WTC11 (cell line): Measurements from ENCODE around the gene TFF2. TPM values are rescaled to one million over a fixed set of nuclear protein-coding genes. Genes with fewer than 3 reads are reported as not detected.

Experiments used
- ATAC-seq: fragments of 200-7000 bp; cut with Tn5 transposase; 2 replicates; pipeline ENCODE4 v1.10.0; 2021; ENCODE audit warnings: mild to moderate bottlenecking, moderate library complexity
- CTCF ChIA-PET: fragments of 300-600 bp; sonication (Branson Sonifier 250); formaldehyde crosslinking; loops from one replicate; lab custom pipeline; 2021; ENCODE audit warnings: antibody characterized with exemption; lab: Charles Lee
- POLR2A ChIA-PET: fragments of 350-600 bp; sonication (Branson Sonifier 250); formaldehyde crosslinking; loops from one replicate; lab custom pipeline; 2021; ENCODE audit warnings: antibody characterized with exemption; lab: Charles Lee
- DNase-seq: peaks from one replicate; pipeline ENCODE4 v3.0.0; 2021; ENCODE audit warnings: low spot score
- H3K27ac Mint-ChIP-seq: 2 replicates; pipeline ENCODE4 v1.8.0; 2021; ENCODE audit warnings: mixed read lengths
- H3K27me3 Mint-ChIP-seq: 2 replicates; pipeline ENCODE4 v1.8.0; 2021; ENCODE audit warnings: low read depth, mild to moderate bottlenecking, moderate library complexity, mixed read lengths
- H3K36me3 Mint-ChIP-seq: 2 replicates; pipeline ENCODE4 v1.8.0; 2021; ENCODE audit warnings: mixed read lengths
- H3K4me1 Mint-ChIP-seq: 2 replicates; pipeline ENCODE4 v1.8.0; 2022; ENCODE audit warnings: mixed read lengths
- H3K4me3 Mint-ChIP-seq: 2 replicates; pipeline ENCODE4 v1.8.0; 2021; ENCODE audit warnings: mild to moderate bottlenecking, moderate library complexity, mixed read lengths
- H3K9me3 Mint-ChIP-seq: 2 replicates; pipeline ENCODE4 v1.8.0; 2021; ENCODE audit warnings: mixed read lengths
- CREB1 ChIP-seq: sonication (generic); formaldehyde crosslinking; IDR thresholded peaks from 2 replicates; pipeline ENCODE4 v1.8.0; 2023; ENCODE audit warnings: mild to moderate bottlenecking, missing genetic modification reagents
- CREM ChIP-seq: sonication (generic); formaldehyde crosslinking; IDR thresholded peaks from 2 replicates; pipeline ENCODE4 v1.8.1; 2022; ENCODE audit warnings: mild to moderate bottlenecking, missing genetic modification reagents, moderate library complexity
- EMX1 ChIP-seq: fragments of 250-450 bp; sonication (Bioruptor Pico); IDR thresholded peaks from 2 replicates; pipeline ENCODE4 v1.8.0; 2021; ENCODE audit warnings: mild to moderate bottlenecking
- FOXJ3 ChIP-seq: sonication (generic); formaldehyde crosslinking; IDR thresholded peaks from 2 replicates; pipeline ENCODE4 v1.9.0; 2021; ENCODE audit warnings: missing genetic modification reagents, mild to moderate bottlenecking, borderline replicate concordance
- IRF2 ChIP-seq: sonication (generic); formaldehyde crosslinking; IDR thresholded peaks from 2 replicates; pipeline ENCODE4 v1.8.0; 2022; ENCODE audit warnings: low read depth, missing genetic modification reagents, borderline replicate concordance
- JUN ChIP-seq: sonication (generic); formaldehyde crosslinking; IDR thresholded peaks from 2 replicates; pipeline ENCODE4 v1.8.0; 2023; ENCODE audit warnings: mild to moderate bottlenecking, missing genetic modification reagents
- SMAD3 ChIP-seq: sonication (generic); formaldehyde crosslinking; IDR thresholded peaks from 2 replicates; pipeline ENCODE4 v1.8.0; 2022; ENCODE audit warnings: missing genetic modification reagents, mild to moderate bottlenecking, borderline replicate concordance
- SOX15 ChIP-seq: fragments of 250-450 bp; sonication (Bioruptor Pico); IDR thresholded peaks from 2 replicates; pipeline ENCODE4 v1.9.0; 2021; ENCODE audit warnings: mild to moderate bottlenecking
- ZMAT4 ChIP-seq: fragments of 250-450 bp; sonication (Bioruptor Pico); IDR thresholded peaks from 2 replicates; pipeline ENCODE4 v1.9.0; 2021; ENCODE audit warnings: mild to moderate bottlenecking
- ZNF219 ChIP-seq: sonication (generic); formaldehyde crosslinking; IDR thresholded peaks from 2 replicates; pipeline ENCODE4 v1.8.0; 2023; ENCODE audit warnings: missing genetic modification reagents, mild to moderate bottlenecking, borderline replicate concordance
- ZNF396 ChIP-seq: fragments of 250-450 bp; sonication (Bioruptor Pico); IDR thresholded peaks from 2 replicates; pipeline ENCODE4 v1.8.0; 2021; ENCODE audit warnings: mild to moderate bottlenecking, moderate library complexity, borderline replicate concordance
- ZNF416 ChIP-seq: fragments of 250-450 bp; sonication (Bioruptor Pico); IDR thresholded peaks from 2 replicates; pipeline ENCODE4 v1.9.0; 2021; ENCODE audit warnings: mild to moderate bottlenecking, inconsistent platforms
- ZNF425 ChIP-seq: fragments of 250-450 bp; sonication (Bioruptor Pico); conservative IDR thresholded peaks from 2 replicates; pipeline ENCODE4 v1.9.0; 2021; ENCODE audit warnings: mild to moderate bottlenecking
- ZNF671 ChIP-seq: fragments of 250-450 bp; sonication (Bioruptor Pico); IDR thresholded peaks from 2 replicates; pipeline ENCODE4 v1.8.0; 2021; ENCODE audit warnings: mild to moderate bottlenecking
- ZSCAN18 ChIP-seq: fragments of 250-450 bp; sonication (Bioruptor Pico); IDR thresholded peaks from 2 replicates; pipeline ENCODE4 v2.1.2; 2022; ENCODE audit warnings: mild to moderate bottlenecking, moderate library complexity
- total RNA-seq: library from RNA; stranded (reverse); gene quantifications from 3 replicates; pipeline ENCODE4 v1.2.3, GENCODE V29; 2021
- TF ChIP-seq, protein P1 (sequence below): sonication (generic); formaldehyde crosslinking; IDR thresholded peaks from 2 replicates; pipeline ENCODE4 v1.8.0; 2023; ENCODE audit warnings: mild to moderate bottlenecking, missing genetic modification reagents
- TF ChIP-seq, protein P2 (sequence below): sonication (generic); formaldehyde crosslinking; IDR thresholded peaks from 2 replicates; pipeline ENCODE4 v1.8.1; 2022; ENCODE audit warnings: missing genetic modification reagents, borderline replicate concordance

The TFF2 gene
- total RNA-seq, 1 experiment from 2014 or later, result 0.33 TPM

GRCh38 chr21:42340187-42341050 is 10.4 kb downstream of the TFF2 start:
- TF ChIP-seq ZNF219, result no peak
- TF ChIP-seq ZMAT4 (CRISPR knock-in tag), result no peak
- TF ChIP-seq, protein P1, sequence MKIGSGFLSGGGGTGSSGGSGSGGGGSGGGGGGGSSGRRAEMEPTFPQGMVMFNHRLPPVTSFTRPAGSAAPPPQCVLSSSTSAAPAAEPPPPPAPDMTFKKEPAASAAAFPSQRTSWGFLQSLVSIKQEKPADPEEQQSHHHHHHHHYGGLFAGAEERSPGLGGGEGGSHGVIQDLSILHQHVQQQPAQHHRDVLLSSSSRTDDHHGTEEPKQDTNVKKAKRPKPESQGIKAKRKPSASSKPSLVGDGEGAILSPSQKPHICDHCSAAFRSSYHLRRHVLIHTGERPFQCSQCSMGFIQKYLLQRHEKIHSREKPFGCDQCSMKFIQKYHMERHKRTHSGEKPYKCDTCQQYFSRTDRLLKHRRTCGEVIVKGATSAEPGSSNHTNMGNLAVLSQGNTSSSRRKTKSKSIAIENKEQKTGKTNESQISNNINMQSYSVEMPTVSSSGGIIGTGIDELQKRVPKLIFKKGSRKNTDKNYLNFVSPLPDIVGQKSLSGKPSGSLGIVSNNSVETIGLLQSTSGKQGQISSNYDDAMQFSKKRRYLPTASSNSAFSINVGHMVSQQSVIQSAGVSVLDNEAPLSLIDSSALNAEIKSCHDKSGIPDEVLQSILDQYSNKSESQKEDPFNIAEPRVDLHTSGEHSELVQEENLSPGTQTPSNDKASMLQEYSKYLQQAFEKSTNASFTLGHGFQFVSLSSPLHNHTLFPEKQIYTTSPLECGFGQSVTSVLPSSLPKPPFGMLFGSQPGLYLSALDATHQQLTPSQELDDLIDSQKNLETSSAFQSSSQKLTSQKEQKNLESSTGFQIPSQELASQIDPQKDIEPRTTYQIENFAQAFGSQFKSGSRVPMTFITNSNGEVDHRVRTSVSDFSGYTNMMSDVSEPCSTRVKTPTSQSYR (CRISPR knock-in tag), result no peak
- TF ChIP-seq, protein P2, sequence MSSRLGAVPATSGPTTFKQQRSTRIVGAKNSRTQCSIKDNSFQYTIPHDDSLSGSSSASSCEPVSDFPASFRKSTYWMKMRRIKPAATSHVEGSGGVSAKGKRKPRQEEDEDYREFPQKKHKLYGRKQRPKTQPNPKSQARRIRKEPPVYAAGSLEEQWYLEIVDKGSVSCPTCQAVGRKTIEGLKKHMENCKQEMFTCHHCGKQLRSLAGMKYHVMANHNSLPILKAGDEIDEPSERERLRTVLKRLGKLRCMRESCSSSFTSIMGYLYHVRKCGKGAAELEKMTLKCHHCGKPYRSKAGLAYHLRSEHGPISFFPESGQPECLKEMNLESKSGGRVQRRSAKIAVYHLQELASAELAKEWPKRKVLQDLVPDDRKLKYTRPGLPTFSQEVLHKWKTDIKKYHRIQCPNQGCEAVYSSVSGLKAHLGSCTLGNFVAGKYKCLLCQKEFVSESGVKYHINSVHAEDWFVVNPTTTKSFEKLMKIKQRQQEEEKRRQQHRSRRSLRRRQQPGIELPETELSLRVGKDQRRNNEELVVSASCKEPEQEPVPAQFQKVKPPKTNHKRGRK (CRISPR knock-in tag), result no peak
- TF ChIP-seq EMX1, result no peak
- no peak for TF ChIP-seq FOXJ3 (CRISPR knock-in tag)
- no peak for TF ChIP-seq ZNF396 (CRISPR knock-in tag)
- ATAC-seq (no peak), DNase-seq (no peak)
- no peak overlapping the region for H3K4me3 Mint-ChIP-seq
- H3K4me1 Mint-ChIP-seq, result peaks cover 34% of the 10 kb centered on the region
- POLR2A ChIA-PET, result no interaction called here
- peaks cover 8% of the 10 kb centered on the region for H3K9me3 Mint-ChIP-seq
- H3K27me3 Mint-ChIP-seq, result no peaks in the 10 kb centered on the region
- no peak overlapping the region for H3K27ac Mint-ChIP-seq
- CTCF ChIA-PET, result interaction anchor here (1.0 kb wide), 1 partner anchor 30 kb away, joined by 4 read pairs; no protein-coding TSS in a partner anchor
- H3K36me3 Mint-ChIP-seq, result no peaks in the 10 kb centered on the region

DNA sequence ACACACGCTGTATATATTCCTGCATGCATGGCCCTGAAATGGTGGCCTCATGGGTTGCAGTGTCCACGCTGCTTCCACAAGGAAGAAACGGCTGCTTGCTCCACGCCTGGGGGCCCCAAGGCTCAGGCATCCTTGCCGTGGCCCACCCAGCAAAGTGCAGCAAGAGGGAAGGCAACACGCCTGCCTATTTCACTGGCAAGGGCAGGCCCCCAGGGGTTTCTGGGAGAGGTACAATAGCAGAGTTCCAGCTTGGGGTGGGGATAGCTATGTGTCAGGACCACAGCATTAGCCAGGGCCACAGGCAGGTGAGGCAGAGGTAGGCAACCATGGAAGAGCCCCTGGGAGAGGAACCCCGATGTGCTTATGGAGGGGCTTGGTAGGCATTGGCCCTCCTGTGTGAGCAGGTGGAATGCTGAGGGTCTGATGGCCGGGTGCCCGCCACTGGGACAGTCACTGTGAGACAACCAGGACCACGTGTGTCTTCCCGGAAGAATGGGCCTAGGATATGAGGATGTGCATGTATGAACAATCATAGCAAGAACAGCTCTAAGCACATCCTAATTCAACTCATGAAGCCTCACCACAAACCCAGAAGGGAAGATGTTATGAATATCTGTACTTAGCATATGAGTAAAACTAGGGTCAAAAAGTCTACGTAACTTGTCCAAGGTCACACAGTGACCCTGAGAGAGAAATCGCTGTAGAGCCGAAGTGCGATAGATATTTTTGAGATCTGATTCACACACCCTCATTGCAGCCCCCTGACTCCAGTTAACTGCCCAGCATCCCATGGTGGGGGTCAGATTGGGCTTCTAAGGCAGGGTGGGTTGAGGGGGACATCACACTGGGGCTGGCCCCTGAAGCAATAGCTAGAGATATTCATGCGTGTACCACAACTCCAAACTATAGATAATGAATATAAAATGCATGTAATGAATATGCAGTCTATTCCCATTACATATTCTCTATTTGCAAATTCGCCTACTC is 11.8 kb downstream of the TFF2 start:
- Mint-ChIP-seq H3K4me1 (peaks cover 39% of the 10 kb centered on the region), H3K9me3 (peaks cover 11% of the 10 kb centered on the region), H3K4me3 (no peak overlapping the region), H3K27ac (no peak overlapping the region; the same call in 1 of the 2 replicates), H3K27me3 (no peaks in the 10 kb centered on the region), H3K36me3 (no peaks in the 10 kb centered on the region)
- CTCF ChIA-PET, result interaction anchor here (0.5 to 4.4 kb wide), 28 partner anchors 12 to 254 kb away, joined by 3 to 165 read pairs (median 4); partner anchors contain the start of genes TFF2 and TFF3
- ATAC-seq, result no peak
- POLR2A ChIA-PET, result no interaction called here
- TF ChIP-seq ZSCAN18 (CRISPR knock-in tag) (no peak), ZNF425 (CRISPR knock-in tag) (no peak), JUN (CRISPR knock-in tag) (no peak), SMAD3 (no peak), IRF2 (CRISPR knock-in tag) (no peak), ZNF671 (CRISPR knock-in tag) (no peak), SOX15 (no peak), CREM (no peak), ZNF416 (no peak), CREB1 (no peak)
- no peak for DNase-seq
